ENCODE data around the gene RGS3.
"Not testable (repeated sequence)": the region's sequence is repeated elsewhere in the genome, so short reads cannot be mapped to it uniquely, and the experiment has no call there.

RGS3 gene

GRCh38 chr9:113542006-113542405 lies 78.5 kb downstream of the RGS3 start:
- in situ Hi-C loops (cut with HindIII; ENCODE audit: low sequenced_read_pairs): no loop called here

- in situ Hi-C loops (cut with HindIII; ENCODE audit: low sequenced_read_pairs): no loop called here
Measured at GRCh38 chr9:113542741-113543140, 79.2 kb downstream of the RGS3 start.

GRCh38 chr9:113543296-113543981 lies 79.9 kb downstream of the RGS3 start:
- in situ Hi-C loops (cut with HindIII; ENCODE audit: low sequenced_read_pairs): no loop called here

GRCh38 chr9:113543982-113544303 lies 80.4 kb downstream of the RGS3 start:
- in situ Hi-C loops (cut with HindIII; ENCODE audit: low sequenced_read_pairs): no loop called here

- in situ Hi-C loops (cut with HindIII; ENCODE audit: low sequenced_read_pairs): no loop called here
Measured at GRCh38 chr9:113545068-113545467, 81.5 kb downstream of the RGS3 start.

- in situ Hi-C loops (cut with HindIII; ENCODE audit: low sequenced_read_pairs): no loop called here
Measured at GRCh38 chr9:113546566-113546965, 83.0 kb downstream of the RGS3 start.

- in situ Hi-C loops (cut with HindIII; ENCODE audit: low sequenced_read_pairs): no loop called here
Measured at GRCh38 chr9:113547501-113547900, 84.0 kb downstream of the RGS3 start.

GRCh38 chr9:113548221-113549041 lies 84.9 kb downstream of the RGS3 start:
- in situ Hi-C loops (cut with HindIII; ENCODE audit: low sequenced_read_pairs): no loop called here

GRCh38 chr9:113549892-113550291 lies 86.4 kb downstream of the RGS3 start:
- in situ Hi-C loops (cut with HindIII; ENCODE audit: low sequenced_read_pairs): not testable (repeated sequence)

GRCh38 chr9:113556877-113557593 lies 93.5 kb downstream of the RGS3 start:
- in situ Hi-C loops (cut with HindIII; ENCODE audit: low sequenced_read_pairs): no loop called here

GRCh38 chr9:113558632-113559502 lies 95.3 kb downstream of the RGS3 start:
- in situ Hi-C loops (cut with HindIII; ENCODE audit: low sequenced_read_pairs): no loop called here

GRCh38 chr9:113559834-113560800 lies 96.6 kb downstream of the RGS3 start:
- in situ Hi-C loops (cut with HindIII; ENCODE audit: low sequenced_read_pairs): no loop called here

GRCh38 chr9:113562653-113563381 lies 99.3 kb downstream of the RGS3 start:
- in situ Hi-C loops (cut with HindIII; ENCODE audit: low sequenced_read_pairs): no loop called here

GRCh38 chr9:113563826-113564497 lies 100.4 kb downstream of the RGS3 start:
- in situ Hi-C loops (cut with HindIII; ENCODE audit: low sequenced_read_pairs): no loop called here

- in situ Hi-C loops (cut with HindIII; ENCODE audit: low sequenced_read_pairs): no loop called here
Measured at GRCh38 chr9:113564498-113565237, 101.1 kb downstream of the RGS3 start.

- in situ Hi-C loops (cut with HindIII; ENCODE audit: low sequenced_read_pairs): no loop called here
Measured at GRCh38 chr9:113566016-113566711, 102.6 kb downstream of the RGS3 start.

- in situ Hi-C loops (cut with HindIII; ENCODE audit: low sequenced_read_pairs): no loop called here
Measured at GRCh38 chr9:113566712-113567071, 103.2 kb downstream of the RGS3 start.

All from endothelial cell of hepatic sinusoid (primary cell).